ENCODE results near the gene IL23R. TPM values are rescaled to one million over a fixed set of nuclear protein-coding genes. Genes with fewer than 3 reads are reported as not detected.

IL23R gene
- total and polyA plus RNA-seq, 2 of the 8 experiments (the other 6 are each of a cell fraction or from before 2014, with no cell fraction given), result not detected

- Histone ChIP-seq H2BK5ac (ENCODE audit: low read depth, low read length) (no peak overlapping the region), H4K8ac (ENCODE audit: extremely low read depth, insufficient read depth, low read length) (no peak overlapping the region), H3K9me3 (ENCODE audit: insufficient read depth in 2 of 2, low read depth in 1 of 2, low read length in 1 of 2) (no peaks in the 10 kb centered on the region), H2BK20ac (ENCODE audit: low read length) (no peak overlapping the region), H2AFZ (ENCODE audit: low read length) (no peak overlapping the region), H3K23ac (ENCODE audit: insufficient read length) (no peak overlapping the region), H3K27me3 (replicated peaks in 1 of 4; ENCODE audit: control insufficient read depth in 3 of 4, extremely low read depth in 1 of 4, insufficient read depth in 3 of 4, low read length in 3 of 4) (no peaks in the 10 kb centered on the region), H4K20me1 (replicated peaks in 1 of 2; ENCODE audit: control insufficient read depth in 1 of 2, insufficient read depth in 2 of 2, low read length in 2 of 2) (no peaks in the 10 kb centered on the region), H2BK120ac (replicated peaks; ENCODE audit: low read depth, low read length) (no peak overlapping the region), H3K4me2 (ENCODE audit: insufficient read depth in 1 of 2, low read depth in 2 of 2, low read length in 2 of 2) (no peak overlapping the region), H2AK5ac (ENCODE audit: low read depth, low read length) (no peak overlapping the region), H3K4ac (replicated peaks; ENCODE audit: insufficient read length, low read depth, low read length) (no peak overlapping the region), H3K36me3 (ENCODE audit: control insufficient read depth in 2 of 4, insufficient read depth in 4 of 4, low read length in 3 of 4) (no peaks in the 10 kb centered on the region), H3K79me1 (ENCODE audit: low read depth, low read length) (no peaks in the 10 kb centered on the region), H4K91ac (replicated peaks; ENCODE audit: insufficient read length, low read length) (no peak overlapping the region), H3K4me1 (replicated peaks in 1 of 4; ENCODE audit: control insufficient read depth in 3 of 4, insufficient read depth in 4 of 4, low read length in 3 of 4) (peaks cover 0 to 2% (median 0%) of the 10 kb centered on the region in 4 experiments; a peak in 1 of 7 replicates), H3K79me2 (ENCODE audit: control insufficient read depth in 1 of 2, insufficient read depth in 2 of 2, low read length in 2 of 2) (no peaks in the 10 kb centered on the region), H3K27ac (ENCODE audit: low read depth, low read length) (no peak overlapping the region), H3K23me2 (ENCODE audit: low read depth, low read length) (no peaks in the 10 kb centered on the region), H2BK15ac (ENCODE audit: low read length) (no peak overlapping the region), H4K5ac (ENCODE audit: insufficient read length, low read depth, low read length) (no peak overlapping the region), H3K14ac (ENCODE audit: insufficient read length) (no peak overlapping the region), H3K4me3 (ENCODE audit: extremely low read depth in 1 of 4, insufficient read depth in 2 of 4, low read depth in 3 of 4, low read length in 4 of 4) (no peak overlapping the region), H3K9ac (replicated peaks in 1 of 4; ENCODE audit: extremely low read depth in 1 of 4, low read depth in 3 of 4, low read length in 3 of 4) (no peak overlapping the region), H2BK12ac (ENCODE audit: low read depth, low read length) (no peak overlapping the region), H3K18ac (ENCODE audit: extremely low read depth, low read length) (no peak overlapping the region), H3K56ac (replicated peaks; ENCODE audit: insufficient read length, low read depth, low read length) (no peak overlapping the region)
- DNase-seq (ENCODE audit: low read depth in 1 of 2, low spot score in 2 of 2), result no peak
- no peak for FAIRE-seq
- WGBS, 2 experiments (ENCODE audit: extremely low coverage in 1 of 2, insufficient coverage in 1 of 2, insufficient read length in 1 of 2, insufficient replicate concordance in 2 of 2, low coverage in 1 of 2, low lambda C conversion rate in 2 of 2, missing lambda C conversion rate in 1 of 2), result 81% methylated on average over 1 of the region's 1 CpG; no CpG with 5 or more reads in 1 of the 2 experiments
- POLR2A ChIA-PET (ENCODE audit: partially characterized antibody), result no interaction called here
- CTCF ChIA-PET (ENCODE audit: partially characterized antibody), result interaction anchor here (0.6 to 1.8 kb wide), 3 partner anchors 12 to 288 kb away, joined by 3 to 5 read pairs (median 4); no protein-coding TSS in a partner anchor
- no peak for TF ChIP-seq HDAC6 (IDR thresholded peaks at IDR 0.05; ENCODE audit: low read depth, low read length)
- TF ChIP-seq EZH2 (IDR thresholded peaks at IDR 0.05; ENCODE audit: low read depth, low read length, severe bottlenecking), result no peak
- TF ChIP-seq USF2 (IDR thresholded peaks at IDR 0.05; ENCODE audit: low read length), result no peak
- no peak for TF ChIP-seq EP300 (IDR thresholded peaks at IDR 0.05; ENCODE audit: borderline replicate concordance in 1 of 2, low read depth in 2 of 2, low read length in 2 of 2)
- no peak for TF ChIP-seq GTF2F1 (IDR thresholded peaks at IDR 0.05; ENCODE audit: borderline replicate concordance, low read depth, low read length)
- TF ChIP-seq RFX5 (IDR thresholded peaks at IDR 0.05; ENCODE audit: borderline replicate concordance, low read depth, low read length), result no peak
- no peak for TF ChIP-seq CBX8 (IDR thresholded peaks at IDR 0.05; ENCODE audit: borderline replicate concordance, low read depth, low read length)
- TF ChIP-seq RBBP5 (IDR thresholded peaks at IDR 0.05; ENCODE audit: borderline replicate concordance, low read depth, low read length), result no peak
- TF ChIP-seq POU5F1 (IDR thresholded peaks at IDR 0.05; ENCODE audit: low read depth, low read length), result no peak
- no peak for TF ChIP-seq SIRT6 (IDR thresholded peaks at IDR 0.05; ENCODE audit: low read length)
- TF ChIP-seq, protein P1, sequence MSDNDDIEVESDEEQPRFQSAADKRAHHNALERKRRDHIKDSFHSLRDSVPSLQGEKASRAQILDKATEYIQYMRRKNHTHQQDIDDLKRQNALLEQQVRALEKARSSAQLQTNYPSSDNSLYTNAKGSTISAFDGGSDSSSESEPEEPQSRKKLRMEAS (IDR thresholded peaks at IDR 0.05), result no peak
- no peak for TF ChIP-seq TBP (IDR thresholded peaks at IDR 0.05; ENCODE audit: low read depth, low read length)
- no peak for TF ChIP-seq TCF12 (IDR thresholded peaks at IDR 0.05; ENCODE audit: low read depth, low read length)
These were observed 51.7 kb downstream of the IL23R start for GRCh38 chr1:67217938-67218337.

Measured in H1 (cell line).